Thoracic aorta (tissue), 2 donors: ENCODE measurements around the gene HOXC5. TPM values are rescaled to one million over a fixed set of nuclear protein-coding genes. Genes with fewer than 3 reads are reported as not detected.

Experiments used
- ATAC-seq: fragments of 150-250 bp; one replicate; pipeline ENCODE4 v1.8.0; 2017; ENCODE audit warnings: low read depth; ENCODE audit not compliant: insufficient number of reproducible peaks, low FRiP score
- DNase-seq: peaks from one replicate; pipeline ENCODE4 v3.0.0-alpha.2; 2020; ENCODE audit warnings: low spot score
- H3K27ac ChIP-seq, 2 donors: fragments of 200-600 bp; sonication (generic); 1 replicate in 1 of 2; 2 replicates in 1 of 2; pipeline ENCODE4 v1.5.1; 2016; ENCODE audit warnings: mild to moderate bottlenecking in 2 of 2, moderate library complexity in 2 of 2
- H3K27me3 ChIP-seq: fragments of 200-600 bp; sonication (generic); replicated peaks from 2 replicates; pipeline ENCODE4 v1.6.0; 2016; ENCODE audit warnings: mild to moderate bottlenecking; ENCODE audit not compliant: insufficient read depth
- H3K36me3 ChIP-seq: fragments of 200-600 bp; sonication (generic); one replicate; pipeline ENCODE4 v1.5.1; 2016
- H3K4me1 ChIP-seq, 2 donors: fragments of 200-600 bp; sonication (generic); 1 replicate in 1 of 2; 2 replicates in 1 of 2; pipeline versions ENCODE4 v1.5.1 to v1.6.0; 2016; ENCODE audit warnings: low read depth in 2 of 2, mild to moderate bottlenecking in 1 of 2; ENCODE audit not compliant: control insufficient read depth in 1 of 2
- H3K4me3 ChIP-seq: fragments of 200-600 bp; sonication (generic); 2 replicates; pipeline ENCODE4 v1.5.1; 2016; ENCODE audit warnings: mild to moderate bottlenecking
- H3K9me3 ChIP-seq: fragments of 200-600 bp; sonication (generic); 2 replicates; pipeline ENCODE4 v1.5.1; 2016
- total RNA-seq, 2 donors: library from RNA; depleted of rRNA; stranded (reverse); fragments of >200 nt; gene quantifications; one replicate each; pipeline versions ENCODE4 v1.1.0 to v1.2.3, GENCODE V29; 2016
- TF ChIP-seq, protein P1 (sequence below): fragments of 200-600 bp; sonication (generic); IDR thresholded peaks from one replicate; pipeline ENCODE4 v1.5.1; 2019; ENCODE audit warnings: antibody characterized with exemption

The HOXC5 gene
- total RNA-seq, 2 donors from 2014 or later = 1.8 TPM; not detected in 1

DNA sequence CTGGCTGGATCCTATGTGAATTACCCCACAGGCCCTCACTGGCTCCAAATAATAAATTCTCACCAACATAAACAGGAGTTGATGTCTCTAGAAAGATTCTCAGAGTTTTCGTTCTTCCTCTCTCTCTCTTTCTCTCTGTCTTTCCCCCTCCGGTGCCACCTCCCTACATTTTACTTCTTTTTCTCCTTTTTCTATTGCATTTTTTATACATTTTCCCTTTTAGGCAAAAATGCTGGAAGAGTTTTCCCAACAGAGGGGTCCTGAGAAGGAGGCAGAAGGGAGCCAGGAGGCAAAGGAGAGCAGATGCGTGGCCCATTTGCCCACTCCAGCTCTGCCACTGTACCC lies 5.4 kb upstream of the HOXC5 start:
- H3K36me3 ChIP-seq = peaks cover 3% of the 10 kb centered on the region
- no peaks in the 10 kb centered on the region for H3K9me3 ChIP-seq
- peak overlapping the region in 1 of 2 donors; percentile 7 for H3K27ac ChIP-seq
- no peak overlapping the region for H3K4me3 ChIP-seq
- no peaks in the 10 kb centered on the region for H3K27me3 ChIP-seq
- peaks cover 0 to 7% of the 10 kb centered on the region in 2 donors for H3K4me1 ChIP-seq
- ATAC-seq (no peak), DNase-seq (no peak)
- TF ChIP-seq, protein P1, sequence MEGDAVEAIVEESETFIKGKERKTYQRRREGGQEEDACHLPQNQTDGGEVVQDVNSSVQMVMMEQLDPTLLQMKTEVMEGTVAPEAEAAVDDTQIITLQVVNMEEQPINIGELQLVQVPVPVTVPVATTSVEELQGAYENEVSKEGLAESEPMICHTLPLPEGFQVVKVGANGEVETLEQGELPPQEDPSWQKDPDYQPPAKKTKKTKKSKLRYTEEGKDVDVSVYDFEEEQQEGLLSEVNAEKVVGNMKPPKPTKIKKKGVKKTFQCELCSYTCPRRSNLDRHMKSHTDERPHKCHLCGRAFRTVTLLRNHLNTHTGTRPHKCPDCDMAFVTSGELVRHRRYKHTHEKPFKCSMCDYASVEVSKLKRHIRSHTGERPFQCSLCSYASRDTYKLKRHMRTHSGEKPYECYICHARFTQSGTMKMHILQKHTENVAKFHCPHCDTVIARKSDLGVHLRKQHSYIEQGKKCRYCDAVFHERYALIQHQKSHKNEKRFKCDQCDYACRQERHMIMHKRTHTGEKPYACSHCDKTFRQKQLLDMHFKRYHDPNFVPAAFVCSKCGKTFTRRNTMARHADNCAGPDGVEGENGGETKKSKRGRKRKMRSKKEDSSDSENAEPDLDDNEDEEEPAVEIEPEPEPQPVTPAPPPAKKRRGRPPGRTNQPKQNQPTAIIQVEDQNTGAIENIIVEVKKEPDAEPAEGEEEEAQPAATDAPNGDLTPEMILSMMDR = no peak

DNA sequence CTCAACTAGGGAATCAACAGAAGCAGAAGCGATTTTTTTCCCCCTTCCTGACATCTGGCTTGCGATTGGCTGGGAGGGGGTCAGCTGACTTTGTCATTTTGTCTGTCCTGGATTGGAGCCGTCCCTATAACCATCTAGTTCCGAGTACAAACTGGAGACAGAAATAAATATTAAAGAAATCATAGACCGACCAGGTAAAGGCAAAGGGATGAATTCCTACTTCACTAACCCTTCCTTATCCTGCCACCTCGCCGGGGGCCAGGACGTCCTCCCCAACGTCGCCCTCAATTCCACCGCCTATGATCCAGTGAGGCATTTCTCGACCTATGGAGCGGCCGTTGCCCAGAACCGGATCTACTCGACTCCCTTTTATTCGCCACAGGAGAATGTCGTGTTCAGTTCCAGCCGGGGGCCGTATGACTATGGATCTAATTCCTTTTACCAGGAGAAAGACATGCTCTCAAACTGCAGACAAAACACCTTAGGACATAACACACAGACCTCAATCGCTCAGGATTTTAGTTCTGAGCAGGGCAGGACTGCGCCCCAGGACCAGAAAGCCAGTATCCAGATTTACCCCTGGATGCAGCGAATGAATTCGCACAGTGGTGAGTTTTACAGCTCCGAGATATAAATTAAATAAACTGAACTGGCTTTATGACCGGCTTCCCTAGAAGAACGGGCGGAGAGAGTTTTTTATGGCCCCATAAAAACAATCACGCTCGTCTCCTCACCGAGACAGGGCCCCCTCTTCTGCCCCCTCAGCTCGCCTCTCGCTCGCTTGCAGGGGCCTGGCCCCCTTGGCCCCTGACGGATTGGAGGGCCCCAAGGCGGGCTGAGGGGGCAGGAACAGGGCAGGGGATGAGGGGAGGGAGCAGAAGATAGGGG lies 4.3 kb upstream of the HOXC5 start, which contains the start of gene HOXC6:
TSS of gene HOXC6 (plus strand) at position 127 of the 888 bp plus-strand sequence. CDS start at position 209, 82 bp downstream.
- ATAC-seq = no peak
- H3K36me3 ChIP-seq = peaks cover 3% of the 10 kb centered on the region
- no peak for DNase-seq
- no peaks in the 10 kb centered on the region for H3K27me3 ChIP-seq
- H3K9me3 ChIP-seq = no peaks in the 10 kb centered on the region
- peak within 1 kb of the TSS in 1 of 2 donors; percentile 7 for H3K27ac ChIP-seq
- TF ChIP-seq, protein P1 = no peak
- H3K4me3 ChIP-seq = peak within 1 kb of the TSS; percentile 69
- peaks cover 0 to 10% of the 10 kb centered on the region in 2 donors for H3K4me1 ChIP-seq

DNA sequence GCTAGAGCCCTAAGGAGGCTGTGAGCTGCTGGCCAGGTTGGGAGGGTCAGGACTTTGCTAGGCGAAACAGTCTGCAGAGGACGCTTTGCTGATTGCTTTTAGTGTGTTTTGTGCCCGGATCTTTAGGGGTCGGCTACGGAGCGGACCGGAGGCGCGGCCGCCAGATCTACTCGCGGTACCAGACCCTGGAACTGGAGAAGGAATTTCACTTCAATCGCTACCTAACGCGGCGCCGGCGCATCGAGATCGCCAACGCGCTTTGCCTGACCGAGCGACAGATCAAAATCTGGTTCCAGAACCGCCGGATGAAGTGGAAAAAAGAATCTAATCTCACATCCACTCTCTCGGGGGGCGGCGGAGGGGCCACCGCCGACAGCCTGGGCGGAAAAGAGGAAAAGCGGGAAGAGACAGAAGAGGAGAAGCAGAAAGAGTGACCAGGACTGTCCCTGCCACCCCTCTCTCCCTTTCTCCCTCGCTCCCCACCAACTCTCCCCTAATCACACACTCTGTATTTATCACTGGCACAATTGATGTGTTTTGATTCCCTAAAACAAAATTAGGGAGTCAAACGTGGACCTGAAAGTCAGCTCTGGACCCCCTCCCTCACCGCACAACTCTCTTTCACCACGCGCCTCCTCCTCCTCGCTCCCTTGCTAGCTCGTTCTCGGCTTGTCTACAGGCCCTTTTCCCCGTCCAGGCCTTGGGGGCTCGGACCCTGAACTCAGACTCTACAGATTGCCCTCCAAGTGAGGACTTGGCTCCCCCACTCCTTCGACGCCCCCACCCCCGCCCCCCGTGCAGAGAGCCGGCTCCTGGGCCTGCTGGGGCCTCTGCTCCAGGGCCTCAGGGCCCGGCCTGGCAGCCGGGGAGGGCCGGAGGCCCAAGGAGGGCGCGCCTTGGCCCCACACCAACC lies 3.1 kb upstream of the HOXC5 start:
- TF ChIP-seq, protein P1 = no peak
- no peak overlapping the region for H3K27ac ChIP-seq
- peak overlapping the region; percentile 69 for H3K4me3 ChIP-seq
- peaks cover 0 to 11% of the 10 kb centered on the region in 2 donors for H3K4me1 ChIP-seq
- no peaks in the 10 kb centered on the region for H3K9me3 ChIP-seq
- DNase-seq (no peak), ATAC-seq (no peak)
- H3K27me3 ChIP-seq = no peaks in the 10 kb centered on the region
- H3K36me3 ChIP-seq = peaks cover 3% of the 10 kb centered on the region

DNA sequence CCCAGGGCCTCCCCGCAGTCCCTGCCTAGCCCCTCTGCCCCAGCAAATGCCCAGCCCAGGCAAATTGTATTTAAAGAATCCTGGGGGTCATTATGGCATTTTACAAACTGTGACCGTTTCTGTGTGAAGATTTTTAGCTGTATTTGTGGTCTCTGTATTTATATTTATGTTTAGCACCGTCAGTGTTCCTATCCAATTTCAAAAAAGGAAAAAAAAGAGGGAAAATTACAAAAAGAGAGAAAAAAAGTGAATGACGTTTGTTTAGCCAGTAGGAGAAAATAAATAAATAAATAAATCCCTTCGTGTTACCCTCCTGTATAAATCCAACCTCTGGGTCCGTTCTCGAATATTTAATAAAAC lies 2.4 kb upstream of the HOXC5 start:
- Histone ChIP-seq H3K36me3 (peaks cover 3% of the 10 kb centered on the region), H3K4me3 (no peak overlapping the region), H3K9me3 (no peaks in the 10 kb centered on the region), H3K4me1 (peaks cover 0 to 11% of the 10 kb centered on the region in 2 donors), H3K27me3 (no peaks in the 10 kb centered on the region), H3K27ac (no peak overlapping the region)
- no peak for DNase-seq
- ATAC-seq = no peak
- TF ChIP-seq, protein P1 = no peak

DNA sequence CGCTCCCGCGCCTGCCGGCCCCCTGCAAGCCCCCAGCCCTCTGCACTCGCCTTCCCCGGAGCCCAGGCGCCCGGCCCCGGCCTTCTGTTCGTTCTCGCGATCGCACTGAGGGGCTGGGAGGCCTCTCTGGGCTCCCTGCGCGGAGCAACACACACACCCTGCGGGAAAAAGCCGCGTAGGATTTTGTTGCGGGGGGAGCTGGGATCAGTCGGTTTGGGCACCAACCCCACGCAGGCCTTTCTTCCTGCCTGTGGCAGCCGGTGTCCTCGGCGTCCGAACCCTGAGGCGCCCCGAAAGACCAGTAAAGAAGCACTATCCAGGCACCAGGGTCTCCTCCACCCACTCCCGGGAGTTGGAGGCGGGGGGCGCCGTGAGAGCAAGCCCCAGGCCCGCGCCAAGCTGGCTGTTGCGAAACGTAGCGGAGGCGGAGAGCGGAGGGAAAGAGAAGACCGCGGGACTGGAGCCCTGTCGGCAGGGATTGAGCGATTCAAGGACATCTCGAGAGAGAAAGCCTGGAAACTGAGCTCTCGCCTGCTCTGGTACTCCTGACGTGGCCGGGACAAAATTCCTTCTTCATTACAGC lies 1.9 kb upstream of the HOXC5 start:
- ATAC-seq = no peak
- no peak for DNase-seq
- H3K27me3 ChIP-seq = no peaks in the 10 kb centered on the region
- H3K27ac ChIP-seq = no peak overlapping the region
- no peaks in the 10 kb centered on the region for H3K9me3 ChIP-seq
- H3K4me3 ChIP-seq = no peak overlapping the region
- TF ChIP-seq, protein P1 = no peak
- H3K36me3 ChIP-seq = peaks cover 3% of the 10 kb centered on the region
- peaks cover 0 to 11% of the 10 kb centered on the region in 2 donors for H3K4me1 ChIP-seq
